Panc1 (cell line): ENCODE measurements around the gene PRUNE1. TPM values are rescaled to one million over a fixed set of nuclear protein-coding genes. Genes with fewer than 3 reads are reported as not detected.

ENCODE experiments used
- ATAC-seq: fragments of 200-7000 bp; cut with Tn5 transposase; 2 replicates; pipeline ENCODE4 v1.9.1; 2020; ENCODE audit warnings: mild to moderate bottlenecking, moderate library complexity
- BruUV-seq: library from RNA; stranded (reverse); fragments of 400-500 nt; replicated peaks from 2 replicates; lab custom pipeline; 2021; lab: Mats Ljungman, UMichigan
- CTCF ChIA-PET: fragments of 300-600 bp; sonication (Branson Sonifier 250); formaldehyde crosslinking; loops from one replicate; lab custom pipeline; 2022; ENCODE audit warnings: antibody characterized with exemption; lab: Charles Lee
- POLR2A ChIA-PET: fragments of 300-600 bp; sonication (Branson Sonifier 250); formaldehyde crosslinking; loops from one replicate; lab custom pipeline; 2022; ENCODE audit warnings: antibody characterized with exemption; lab: Charles Lee
- DNase-seq: peaks from one replicate; pipeline ENCODE4 v3.0.0-alpha.2; 2010; ENCODE audit warnings: low read depth, low spot score
- H3K27ac ChIP-seq: 2 replicates; pipeline ENCODE4 v1.5.1; 2011; ENCODE audit warnings: mild to moderate bottlenecking, low read length, inconsistent platforms
- H3K27me3 ChIP-seq: fragments of 200-500 bp; sonication (Bioruptor generic); 2 replicates; pipeline ENCODE4 v1.6.0; 2014; ENCODE audit warnings: low read length, inconsistent platforms; ENCODE audit not compliant: control insufficient read depth, insufficient read depth
- H3K36me3 ChIP-seq: fragments of 200-500 bp; sonication (Bioruptor generic); 2 replicates; pipeline ENCODE4 v1.5.1; 2014; ENCODE audit warnings: inconsistent platforms, mild to moderate bottlenecking, low read length, moderate library complexity; ENCODE audit not compliant: control insufficient read depth, insufficient read depth
- H3K4me1 ChIP-seq: 2 replicates; pipeline ENCODE4 v1.5.1; 2011; ENCODE audit warnings: inconsistent platforms, mild to moderate bottlenecking, low read length, moderate library complexity; ENCODE audit not compliant: control insufficient read depth, insufficient read depth
- H3K4me3 ChIP-seq, 2 experiments: 2 replicates each; pipeline ENCODE4 v1.5.1; 2011 to 2012; ENCODE audit warnings: low read depth in 2 of 2, low read length in 2 of 2, mild to moderate bottlenecking in 2 of 2, inconsistent platforms in 1 of 2, moderate library complexity in 1 of 2
- H3K9me3 ChIP-seq: fragments of 200-500 bp; sonication (Bioruptor generic); 2 replicates; pipeline ENCODE4 v1.5.1; 2014; ENCODE audit warnings: low read depth, mild to moderate bottlenecking, inconsistent platforms, low read length, moderate library complexity; ENCODE audit not compliant: control insufficient read depth, insufficient read depth
- POLR2AphosphoS5 ChIP-seq: IDR thresholded peaks from 2 replicates; pipeline ENCODE4 v1.6.1; 2012; ENCODE audit warnings: mild to moderate bottlenecking, low read depth, low read length, moderate library complexity
- SIN3A ChIP-seq: IDR thresholded peaks from 2 replicates; pipeline ENCODE4 v1.6.1; 2012; ENCODE audit warnings: low read depth, mild to moderate bottlenecking, low read length, moderate library complexity, borderline replicate concordance; ENCODE audit not compliant: insufficient read depth
- TCF7L2 ChIP-seq: IDR thresholded peaks from 2 replicates; pipeline ENCODE4 v1.6.1; 2011; ENCODE audit warnings: mild to moderate bottlenecking, low read depth, low read length, inconsistent platforms
- in situ Hi-C: cut with HindIII; loops from 2 replicates; pipeline ENCODE4 v1.10.0; 2016; ENCODE audit warnings: low sequenced_read_pairs, low pct_unique_long_range_greater_than_20kb
- intact Hi-C: fragments of 100-400 bp; cut with micrococcal nuclease; formaldehyde crosslinking; loops from one replicate; pipeline ENCODE4 v1.10.0; 2022; ENCODE audit not compliant: unreplicated experiment
- total RNA-seq: library from RNA; stranded (reverse); gene quantifications from one replicate; pipeline ENCODE4 v1.2.1, GENCODE V29; 2021; ENCODE audit not compliant: unreplicated experiment
- TF ChIP-seq, protein P1 (sequence below): fragments of 450-650 bp; IDR thresholded peaks from 2 replicates; pipeline ENCODE4 v1.5.1; 2017; ENCODE audit warnings: mild to moderate bottlenecking
- TF ChIP-seq, protein P2 (sequence below), 2 experiments: IDR thresholded peaks; 2 replicates each; pipeline ENCODE4 v1.6.1; 2011 to 2012; ENCODE audit warnings: low read depth in 2 of 2, control low read depth in 1 of 2, low read length in 1 of 2, mild to moderate bottlenecking in 1 of 2, moderate library complexity in 1 of 2; ENCODE audit not compliant: insufficient read depth in 1 of 2

PRUNE1 gene
- total RNA-seq, 1 experiment from 2014 or later: 16.2 TPM

DNA sequence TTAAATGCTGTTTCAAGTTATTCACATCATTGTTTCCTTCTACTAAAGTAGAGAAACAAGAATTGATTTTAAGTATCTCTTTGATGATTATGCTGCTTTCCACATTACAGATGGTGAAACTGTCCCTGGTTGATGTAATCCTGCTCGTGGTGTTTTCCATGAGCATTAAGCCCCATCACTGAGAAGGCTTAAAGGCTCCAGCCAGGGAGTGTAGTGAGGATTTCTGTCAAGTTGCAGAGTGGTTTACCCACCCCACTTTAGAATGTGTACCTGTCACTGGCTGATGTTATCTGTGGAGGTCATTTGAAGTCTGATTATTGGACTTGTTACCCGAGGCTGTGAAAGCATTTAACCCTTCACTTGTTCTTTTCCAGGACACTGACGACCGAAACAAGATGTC is 46.5 kb upstream of the PRUNE1 start:
- CTCF ChIA-PET: no interaction called here
- POLR2A ChIA-PET: interaction anchor here (0.5 kb wide), 1 partner anchor 14 kb away, joined by 3 read pairs; no protein-coding TSS in a partner anchor
- in situ Hi-C loops (no loop called here), intact Hi-C loops (no loop called here)
- H3K4me3 ChIP-seq: no peak overlapping the region
- no TSS peak for BruUV-seq
- H3K36me3 ChIP-seq: peaks cover 26% of the 10 kb centered on the region
- DNase-seq (no peak), ATAC-seq (no peak)
- H3K4me1 ChIP-seq: peaks cover 5% of the 10 kb centered on the region; the same call in 1 of the 2 replicates
- no peaks in the 10 kb centered on the region for H3K27me3 ChIP-seq
- no peak overlapping the region for H3K27ac ChIP-seq
- TF ChIP-seq POLR2AphosphoS5 (no peak), SIN3A (no peak), TCF7L2 (no peak)
- TF ChIP-seq, protein P1, sequence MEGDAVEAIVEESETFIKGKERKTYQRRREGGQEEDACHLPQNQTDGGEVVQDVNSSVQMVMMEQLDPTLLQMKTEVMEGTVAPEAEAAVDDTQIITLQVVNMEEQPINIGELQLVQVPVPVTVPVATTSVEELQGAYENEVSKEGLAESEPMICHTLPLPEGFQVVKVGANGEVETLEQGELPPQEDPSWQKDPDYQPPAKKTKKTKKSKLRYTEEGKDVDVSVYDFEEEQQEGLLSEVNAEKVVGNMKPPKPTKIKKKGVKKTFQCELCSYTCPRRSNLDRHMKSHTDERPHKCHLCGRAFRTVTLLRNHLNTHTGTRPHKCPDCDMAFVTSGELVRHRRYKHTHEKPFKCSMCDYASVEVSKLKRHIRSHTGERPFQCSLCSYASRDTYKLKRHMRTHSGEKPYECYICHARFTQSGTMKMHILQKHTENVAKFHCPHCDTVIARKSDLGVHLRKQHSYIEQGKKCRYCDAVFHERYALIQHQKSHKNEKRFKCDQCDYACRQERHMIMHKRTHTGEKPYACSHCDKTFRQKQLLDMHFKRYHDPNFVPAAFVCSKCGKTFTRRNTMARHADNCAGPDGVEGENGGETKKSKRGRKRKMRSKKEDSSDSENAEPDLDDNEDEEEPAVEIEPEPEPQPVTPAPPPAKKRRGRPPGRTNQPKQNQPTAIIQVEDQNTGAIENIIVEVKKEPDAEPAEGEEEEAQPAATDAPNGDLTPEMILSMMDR: no peak
- TF ChIP-seq, protein P2, sequence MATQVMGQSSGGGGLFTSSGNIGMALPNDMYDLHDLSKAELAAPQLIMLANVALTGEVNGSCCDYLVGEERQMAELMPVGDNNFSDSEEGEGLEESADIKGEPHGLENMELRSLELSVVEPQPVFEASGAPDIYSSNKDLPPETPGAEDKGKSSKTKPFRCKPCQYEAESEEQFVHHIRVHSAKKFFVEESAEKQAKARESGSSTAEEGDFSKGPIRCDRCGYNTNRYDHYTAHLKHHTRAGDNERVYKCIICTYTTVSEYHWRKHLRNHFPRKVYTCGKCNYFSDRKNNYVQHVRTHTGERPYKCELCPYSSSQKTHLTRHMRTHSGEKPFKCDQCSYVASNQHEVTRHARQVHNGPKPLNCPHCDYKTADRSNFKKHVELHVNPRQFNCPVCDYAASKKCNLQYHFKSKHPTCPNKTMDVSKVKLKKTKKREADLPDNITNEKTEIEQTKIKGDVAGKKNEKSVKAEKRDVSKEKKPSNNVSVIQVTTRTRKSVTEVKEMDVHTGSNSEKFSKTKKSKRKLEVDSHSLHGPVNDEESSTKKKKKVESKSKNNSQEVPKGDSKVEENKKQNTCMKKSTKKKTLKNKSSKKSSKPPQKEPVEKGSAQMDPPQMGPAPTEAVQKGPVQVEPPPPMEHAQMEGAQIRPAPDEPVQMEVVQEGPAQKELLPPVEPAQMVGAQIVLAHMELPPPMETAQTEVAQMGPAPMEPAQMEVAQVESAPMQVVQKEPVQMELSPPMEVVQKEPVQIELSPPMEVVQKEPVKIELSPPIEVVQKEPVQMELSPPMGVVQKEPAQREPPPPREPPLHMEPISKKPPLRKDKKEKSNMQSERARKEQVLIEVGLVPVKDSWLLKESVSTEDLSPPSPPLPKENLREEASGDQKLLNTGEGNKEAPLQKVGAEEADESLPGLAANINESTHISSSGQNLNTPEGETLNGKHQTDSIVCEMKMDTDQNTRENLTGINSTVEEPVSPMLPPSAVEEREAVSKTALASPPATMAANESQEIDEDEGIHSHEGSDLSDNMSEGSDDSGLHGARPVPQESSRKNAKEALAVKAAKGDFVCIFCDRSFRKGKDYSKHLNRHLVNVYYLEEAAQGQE (IDR thresholded peaks at IDR 0.05; ENCODE audit: insufficient read depth in 1 of 2, low read depth in 2 of 2, low read length in 1 of 2): no peak
- no peaks in the 10 kb centered on the region for H3K9me3 ChIP-seq

DNA sequence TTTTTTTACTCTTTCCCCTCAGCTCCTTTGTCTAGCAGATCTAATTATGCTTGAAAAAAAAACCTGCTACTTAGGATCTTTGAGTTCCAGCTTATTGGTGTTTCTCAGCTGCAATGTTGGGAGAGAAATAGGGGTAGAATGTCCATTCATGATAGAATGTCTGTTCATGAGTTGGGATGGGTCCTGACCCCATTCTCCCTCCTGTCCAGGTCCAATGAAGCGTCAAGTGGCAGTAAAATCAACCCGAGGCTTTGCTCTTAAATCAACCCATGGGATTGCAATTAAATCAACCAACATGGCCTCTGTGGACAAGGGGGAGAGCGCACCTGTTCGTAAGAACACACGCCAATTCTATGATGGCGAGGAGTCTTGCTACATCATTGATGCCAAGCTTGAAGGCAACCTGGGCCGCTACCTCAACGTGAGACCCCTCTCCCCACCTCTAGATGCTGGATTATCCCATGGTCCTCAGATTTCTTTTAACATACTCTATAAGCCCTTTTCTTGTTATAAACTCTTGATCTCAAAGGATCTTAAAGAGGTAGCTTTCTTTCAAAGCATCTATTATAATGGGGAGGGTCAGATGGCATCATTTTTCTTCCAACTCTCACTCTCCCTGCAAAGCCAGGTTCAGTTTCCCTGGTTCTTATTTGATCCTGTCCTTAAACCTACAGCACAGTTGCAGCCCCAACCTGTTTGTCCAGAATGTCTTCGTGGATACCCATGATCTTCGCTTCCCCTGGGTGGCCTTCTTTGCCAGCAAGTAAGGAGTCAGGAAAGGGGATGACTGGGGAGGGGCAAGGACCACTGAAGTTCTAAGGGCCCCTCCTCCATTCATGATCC is 44.7 kb upstream of the PRUNE1 start:
- no peaks in the 10 kb centered on the region for H3K27me3 ChIP-seq
- no peak for ATAC-seq
- POLR2A ChIA-PET: interaction anchor here (0.5 to 0.7 kb wide), 3 partner anchors 32 to 652 kb away, joined by 3 read pairs; no protein-coding TSS in a partner anchor
- intact Hi-C loops (no loop called here), in situ Hi-C loops (no loop called here)
- no peak for DNase-seq
- H3K27ac ChIP-seq: no peak overlapping the region
- TF ChIP-seq, protein P2 (IDR thresholded peaks at IDR 0.05; ENCODE audit: insufficient read depth in 1 of 2, low read depth in 2 of 2, low read length in 1 of 2): no peak
- no peak; the same call in 1 of the 2 replicates for TF ChIP-seq POLR2AphosphoS5
- TF ChIP-seq SIN3A: no peak
- TF ChIP-seq, protein P1: no peak
- TF ChIP-seq TCF7L2: no peak
- no TSS peak for BruUV-seq
- peaks cover 35% of the 10 kb centered on the region for H3K36me3 ChIP-seq
- no peak overlapping the region for H3K4me3 ChIP-seq
- peaks cover 5% of the 10 kb centered on the region; the same call in 1 of the 2 replicates for H3K4me1 ChIP-seq
- CTCF ChIA-PET: no interaction called here
- H3K9me3 ChIP-seq: no peaks in the 10 kb centered on the region
